Activated T-helper 1 cell treated with anti-CD3 and anti-CD28 coated beads, Interleukin-12 subunit alpha, Interleukin-12 subunit beta, Interleukin-2, Interleukin-4 antibody, amounts not matched to agents 30 ng/mL and 10 ng/mL and 1 ng/mL, durations not matched to agents 14 hours and 24 hours and 36 hours (primary cell): ENCODE results near the gene LAMA5. TPM values are rescaled to one million over a fixed set of nuclear protein-coding genes. Genes with fewer than 3 reads are reported as not detected.
A peak's percentile ranks its signal among the peaks of the same experiment; 100 is the strongest.

Experiments
- DNase-seq: peaks from one replicate; pipeline ENCODE4 v3.0.0; 2021; ENCODE audit warnings: low spot score
- H3K27ac Mint-ChIP-seq: one replicate; pipeline ENCODE4 v1.8.0; 2021; ENCODE audit warnings: mild to moderate bottlenecking, mixed read lengths
- H3K27me3 Mint-ChIP-seq: one replicate; pipeline ENCODE4 v1.8.0; 2022; ENCODE audit warnings: mild to moderate bottlenecking, moderate library complexity, mixed read lengths; ENCODE audit not compliant: insufficient read depth
- H3K36me3 Mint-ChIP-seq: one replicate; pipeline ENCODE4 v1.8.0; 2021; ENCODE audit warnings: low read depth, mixed read lengths
- H3K4me1 Mint-ChIP-seq: one replicate; pipeline ENCODE4 v1.8.0; 2021; ENCODE audit warnings: low read depth, mixed read lengths
- H3K4me3 Mint-ChIP-seq: one replicate; pipeline ENCODE4 v1.8.0; 2021; ENCODE audit warnings: mild to moderate bottlenecking, moderate library complexity, mixed read lengths
- H3K9me3 Mint-ChIP-seq: one replicate; pipeline ENCODE4 v1.8.0; 2021; ENCODE audit warnings: mixed read lengths
- intact Hi-C: fragments of 100-400 bp; cut with micrococcal nuclease; formaldehyde crosslinking; loops from one replicate; pipeline ENCODE4 v1.15.1; 2024
- total RNA-seq: library from RNA; stranded (reverse); gene quantifications from 2 replicates; pipeline ENCODE4 v1.2.3, GENCODE V29; 2022

LAMA5 gene
- total RNA-seq, 1 donor from 2014 or later: 0.83 TPM

GRCh38 chr20:62400541-62400940 is 33.4 kb upstream of the LAMA5 start:
- no peaks in the 10 kb centered on the region for H3K9me3 Mint-ChIP-seq
- no peak overlapping the region for H3K4me3 Mint-ChIP-seq
- no peak overlapping the region for H3K27ac Mint-ChIP-seq

GRCh38 chr20:62400021-62400420 is 32.9 kb upstream of the LAMA5 start:
- DNase-seq: no peak
- intact Hi-C loops: no loop called here

More at GRCh38 chr20:62400541-62400940, 33.4 kb upstream of the LAMA5 start:
- DNase-seq: no peak
- peaks cover 4% of the 10 kb centered on the region for H3K4me1 Mint-ChIP-seq
- intact Hi-C loops: no loop called here
- peaks cover 18% of the 10 kb centered on the region for H3K36me3 Mint-ChIP-seq
- H3K27me3 Mint-ChIP-seq: no peaks in the 10 kb centered on the region

GRCh38 chr20:62398120-62398821 is 31.2 kb upstream of the LAMA5 start:
- no peak overlapping the region for H3K27ac Mint-ChIP-seq
- no peak overlapping the region for H3K4me3 Mint-ChIP-seq
- no peaks in the 10 kb centered on the region for H3K27me3 Mint-ChIP-seq
- H3K9me3 Mint-ChIP-seq: no peaks in the 10 kb centered on the region
- peaks cover 15% of the 10 kb centered on the region for H3K36me3 Mint-ChIP-seq
- intact Hi-C loops: no loop called here
- H3K4me1 Mint-ChIP-seq: no peaks in the 10 kb centered on the region
- DNase-seq: no peak

More at GRCh38 chr20:62400021-62400420, 32.9 kb upstream of the LAMA5 start:
- Mint-ChIP-seq H3K36me3 (peaks cover 15% of the 10 kb centered on the region), H3K4me3 (no peak overlapping the region), H3K27ac (no peak overlapping the region), H3K27me3 (no peaks in the 10 kb centered on the region), H3K9me3 (no peaks in the 10 kb centered on the region), H3K4me1 (peaks cover under 1% of the 10 kb centered on the region)

- H3K9me3 Mint-ChIP-seq: no peaks in the 10 kb centered on the region
- H3K27ac Mint-ChIP-seq: no peak overlapping the region
- intact Hi-C loops: no loop called here
- peaks cover 19% of the 10 kb centered on the region for H3K36me3 Mint-ChIP-seq
- DNase-seq: no peak
- H3K4me3 Mint-ChIP-seq: no peak overlapping the region
- H3K27me3 Mint-ChIP-seq: no peaks in the 10 kb centered on the region
- H3K4me1 Mint-ChIP-seq: no peaks in the 10 kb centered on the region
Observed at GRCh38 chr20:62396367-62397239, 29.5 kb upstream of the LAMA5 start.

- no peaks in the 10 kb centered on the region for H3K4me1 Mint-ChIP-seq
- intact Hi-C loops: no loop called here
- no peaks in the 10 kb centered on the region for H3K9me3 Mint-ChIP-seq
- peaks cover 15% of the 10 kb centered on the region for H3K36me3 Mint-ChIP-seq
- H3K27me3 Mint-ChIP-seq: no peaks in the 10 kb centered on the region
- H3K4me3 Mint-ChIP-seq: no peak overlapping the region
- no peak for DNase-seq
- no peak overlapping the region for H3K27ac Mint-ChIP-seq
Observed at GRCh38 chr20:62395311-62396242, 28.5 kb upstream of the LAMA5 start.

- peaks cover 18% of the 10 kb centered on the region for H3K36me3 Mint-ChIP-seq
Observed at GRCh38 chr20:62394248-62395245, 27.4 kb upstream of the LAMA5 start.

GRCh38 chr20:62393830-62394229 is 26.7 kb upstream of the LAMA5 start:
- no peak for DNase-seq
- H3K4me1 Mint-ChIP-seq: peaks cover 8% of the 10 kb centered on the region
- H3K27me3 Mint-ChIP-seq: no peaks in the 10 kb centered on the region
- no peaks in the 10 kb centered on the region for H3K9me3 Mint-ChIP-seq
- no peak overlapping the region for H3K27ac Mint-ChIP-seq
- H3K4me3 Mint-ChIP-seq: no peak overlapping the region
- H3K36me3 Mint-ChIP-seq: peaks cover 25% of the 10 kb centered on the region
- intact Hi-C loops: no loop called here

More at GRCh38 chr20:62394248-62395245, 27.4 kb upstream of the LAMA5 start:
- no peak for DNase-seq
- Mint-ChIP-seq H3K27me3 (no peaks in the 10 kb centered on the region), H3K4me3 (no peak overlapping the region), H3K9me3 (no peaks in the 10 kb centered on the region), H3K27ac (no peak overlapping the region), H3K4me1 (peaks cover under 1% of the 10 kb centered on the region)
- intact Hi-C loops: no loop called here

- H3K27me3 Mint-ChIP-seq: no peaks in the 10 kb centered on the region
- no peaks in the 10 kb centered on the region for H3K9me3 Mint-ChIP-seq
- intact Hi-C loops: no loop called here
- H3K36me3 Mint-ChIP-seq: peaks cover 30% of the 10 kb centered on the region
- no peak for DNase-seq
- no peak overlapping the region for H3K27ac Mint-ChIP-seq
- H3K4me1 Mint-ChIP-seq: peaks cover 13% of the 10 kb centered on the region
- H3K4me3 Mint-ChIP-seq: no peak overlapping the region
Observed at GRCh38 chr20:62393335-62393665, 26.2 kb upstream of the LAMA5 start.

- no peaks in the 10 kb centered on the region for H3K9me3 Mint-ChIP-seq
- no peak for DNase-seq
- H3K36me3 Mint-ChIP-seq: peaks cover 30% of the 10 kb centered on the region
- no peak overlapping the region for H3K4me3 Mint-ChIP-seq
- intact Hi-C loops: no loop called here
- H3K27me3 Mint-ChIP-seq: no peaks in the 10 kb centered on the region
- H3K4me1 Mint-ChIP-seq: peaks cover 18% of the 10 kb centered on the region
- peak overlapping the region; percentile 23 for H3K27ac Mint-ChIP-seq
Observed at GRCh38 chr20:62392621-62393334, 25.7 kb upstream of the LAMA5 start.

GRCh38 chr20:62392077-62392418 is 24.9 kb upstream of the LAMA5 start:
- no peak for DNase-seq
- H3K27ac Mint-ChIP-seq: no peak overlapping the region
- peaks cover 22% of the 10 kb centered on the region for H3K4me1 Mint-ChIP-seq
- H3K36me3 Mint-ChIP-seq: peaks cover 31% of the 10 kb centered on the region
- no peak overlapping the region for H3K4me3 Mint-ChIP-seq
- H3K27me3 Mint-ChIP-seq: no peaks in the 10 kb centered on the region
- intact Hi-C loops: no loop called here
- H3K9me3 Mint-ChIP-seq: no peaks in the 10 kb centered on the region

- peaks cover 31% of the 10 kb centered on the region for H3K36me3 Mint-ChIP-seq
- H3K27ac Mint-ChIP-seq: no peak overlapping the region
- H3K27me3 Mint-ChIP-seq: no peaks in the 10 kb centered on the region
- H3K9me3 Mint-ChIP-seq: no peaks in the 10 kb centered on the region
- DNase-seq: no peak
- intact Hi-C loops: no loop called here
- H3K4me1 Mint-ChIP-seq: peaks cover 22% of the 10 kb centered on the region
- H3K4me3 Mint-ChIP-seq: no peak overlapping the region
Observed at GRCh38 chr20:62391165-62392076, 24.3 kb upstream of the LAMA5 start.
